Activated T-cell treated with anti-CD3 and anti-CD28 coated beads, Interleukin-2, amount 50 U/mL, for 72 hours (primary cell): Measurements from ENCODE around the gene SERINC5. TPM values are rescaled to one million over a fixed set of nuclear protein-coding genes. Genes with fewer than 3 reads are reported as not detected.
A peak's percentile ranks its signal among the peaks of the same experiment; 100 is the strongest.
"Not testable (repeated sequence)": the region's sequence is repeated elsewhere in the genome, so short reads cannot be mapped to it uniquely, and the experiment has no call there.

Experiments
- ATAC-seq, 2 donors: fragments of 150-1000 bp; cut with Tn5 transposase; replicated peaks in 1 of 2; 2 replicates each; pipeline ENCODE4 v1.10.0; 2021; ENCODE audit warnings: moderate library complexity in 2 of 2, mild to moderate bottlenecking in 1 of 2
- DNase-seq, 2 donors: peaks; one replicate each; pipeline ENCODE4 v3.0.0; 2021 to 2022; ENCODE audit warnings: mixed read lengths in 1 of 2
- H3K27ac Mint-ChIP-seq: one replicate; pipeline ENCODE4 v1.8.0; 2022; ENCODE audit warnings: mild to moderate bottlenecking, moderate library complexity, mixed read lengths
- H3K27me3 Mint-ChIP-seq: one replicate; pipeline ENCODE4 v1.8.0; 2022; ENCODE audit warnings: low read depth, mixed read lengths
- H3K36me3 Mint-ChIP-seq, 2 donors: one replicate each; pipeline ENCODE4 v1.8.0; 2022; ENCODE audit warnings: mixed read lengths in 2 of 2, mild to moderate bottlenecking in 1 of 2; ENCODE audit not compliant: insufficient read depth in 2 of 2
- H3K4me1 Mint-ChIP-seq: one replicate; pipeline ENCODE4 v1.8.0; 2022; ENCODE audit warnings: low read depth, mixed read lengths
- H3K4me3 Mint-ChIP-seq, 2 donors: one replicate each; pipeline ENCODE4 v1.8.0; 2022; ENCODE audit warnings: mild to moderate bottlenecking in 2 of 2, mixed read lengths in 2 of 2, moderate library complexity in 2 of 2
- H3K9me3 Mint-ChIP-seq, 2 donors: one replicate each; pipeline ENCODE4 v1.8.0; 2022; ENCODE audit warnings: mixed read lengths in 2 of 2
- total RNA-seq, 2 donors: library from RNA; stranded (reverse); gene quantifications; one replicate each; pipeline ENCODE4 v1.2.3, GENCODE V29; 2022

The SERINC5 gene
- total RNA-seq, 2 donors from 2014 or later, result 41.1 to 48.3 TPM

DNA sequence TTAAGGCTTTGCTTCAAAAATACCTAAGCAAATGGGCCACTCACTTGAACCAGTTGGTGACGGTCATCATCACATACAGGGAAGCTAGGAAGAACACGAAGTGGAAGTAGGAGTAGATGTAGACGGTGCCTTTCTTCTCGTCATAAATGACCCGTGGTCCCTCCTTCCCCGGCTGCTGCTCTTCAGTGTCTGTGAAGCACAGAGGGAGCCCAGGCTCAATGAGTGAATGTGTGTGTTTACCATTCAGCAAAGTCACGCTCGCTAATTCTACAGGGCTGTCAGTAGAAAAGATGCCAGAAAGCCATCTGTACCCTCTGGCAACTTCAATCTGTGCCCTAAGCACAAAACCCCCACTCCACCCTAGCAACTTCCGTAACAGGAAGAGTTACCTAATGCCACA is 109.8 kb downstream of the SERINC5 start:
- no peak overlapping the region for H3K27ac Mint-ChIP-seq
- no peaks in the 10 kb centered on the region for H3K27me3 Mint-ChIP-seq
- DNase-seq, result no peak
- H3K36me3 Mint-ChIP-seq, result peaks cover 20 to 26% of the 10 kb centered on the region in 2 donors
- H3K4me1 Mint-ChIP-seq, result peaks cover 48% of the 10 kb centered on the region
- H3K4me3 Mint-ChIP-seq, result no peak overlapping the region
- ATAC-seq, result no peak
- H3K9me3 Mint-ChIP-seq, result no peaks in the 10 kb centered on the region

DNA sequence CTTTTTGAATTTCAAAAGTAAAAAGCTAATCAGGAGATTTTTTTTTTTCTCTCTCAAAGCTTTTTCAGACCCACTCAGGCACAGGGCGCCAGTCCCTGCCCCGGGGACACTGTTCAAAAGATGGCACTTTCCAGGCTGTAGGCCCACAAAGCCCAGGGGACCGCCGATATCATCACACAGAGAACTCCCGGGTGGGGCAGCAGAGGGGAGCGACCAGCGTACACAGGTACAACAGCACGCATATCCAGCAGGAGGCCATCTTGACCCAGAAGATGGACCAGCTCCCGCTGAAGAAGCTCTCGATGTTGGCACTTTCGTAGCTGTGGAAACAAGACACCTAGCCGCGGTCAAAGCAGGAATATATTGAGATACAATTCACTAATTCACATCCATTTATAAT is 112.4 kb downstream of the SERINC5 start:
- Mint-ChIP-seq H3K27me3 (no peaks in the 10 kb centered on the region), H3K9me3 (no peaks in the 10 kb centered on the region), H3K27ac (no peak overlapping the region), H3K36me3 (peaks cover 15 to 21% of the 10 kb centered on the region in 2 donors), H3K4me1 (peaks cover 53% of the 10 kb centered on the region), H3K4me3 (no peak overlapping the region)
- ATAC-seq (no peak), DNase-seq (no peak)

DNA sequence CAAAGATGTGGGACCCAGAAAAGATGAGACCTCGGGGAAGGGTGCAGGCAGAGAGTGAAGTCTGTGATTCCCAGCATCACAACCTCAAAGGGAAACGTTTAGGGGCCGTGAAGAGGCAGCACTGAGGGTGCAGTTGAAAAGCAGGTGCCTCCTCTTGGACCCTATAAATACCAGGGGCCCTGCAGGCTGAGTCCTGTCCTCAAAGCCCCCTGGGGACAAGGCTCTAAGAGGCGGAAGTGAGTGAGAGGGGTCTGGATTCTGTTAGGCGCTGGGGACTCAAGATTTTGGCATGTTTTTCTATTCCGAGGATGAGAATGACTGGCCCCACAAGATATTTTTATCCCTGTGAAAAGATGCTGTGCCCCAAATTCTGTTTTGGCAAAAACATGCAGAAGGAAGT is 112.9 kb downstream of the SERINC5 start:
- H3K27ac Mint-ChIP-seq, result peak overlapping the region; percentile 95
- no peak for ATAC-seq
- DNase-seq, result no peak
- peaks cover 15 to 21% of the 10 kb centered on the region in 2 donors for H3K36me3 Mint-ChIP-seq
- H3K27me3 Mint-ChIP-seq, result no peaks in the 10 kb centered on the region
- H3K4me1 Mint-ChIP-seq, result peaks cover 53% of the 10 kb centered on the region
- no peaks in the 10 kb centered on the region for H3K9me3 Mint-ChIP-seq
- H3K4me3 Mint-ChIP-seq, result peak overlapping the region in 1 of 2 donors; percentile 67

GRCh38 chr5:80141681-80142080 is 114.2 kb downstream of the SERINC5 start:
- Mint-ChIP-seq H3K36me3 (peaks cover 13 to 18% of the 10 kb centered on the region in 2 donors), H3K4me1 (peaks cover 54% of the 10 kb centered on the region), H3K27ac (peak overlapping the region; percentile 95), H3K27me3 (no peaks in the 10 kb centered on the region), H3K4me3 (peak overlapping the region in 1 of 2 donors; percentile 67), H3K9me3 (no peaks in the 10 kb centered on the region)
- ATAC-seq, result no peak
- DNase-seq, result no peak

- Mint-ChIP-seq H3K36me3 (peaks cover 13 to 18% of the 10 kb centered on the region in 2 donors), H3K9me3 (no peaks in the 10 kb centered on the region), H3K27me3 (no peaks in the 10 kb centered on the region), H3K4me1 (peaks cover 59% of the 10 kb centered on the region), H3K27ac (peak overlapping the region; percentile 95), H3K4me3 (peak overlapping the region in 1 of 2 donors; percentile 67)
- no peak for ATAC-seq
- no peak for DNase-seq
Measured at GRCh38 chr5:80141147-80141671, 114.6 kb downstream of the SERINC5 start.

DNA sequence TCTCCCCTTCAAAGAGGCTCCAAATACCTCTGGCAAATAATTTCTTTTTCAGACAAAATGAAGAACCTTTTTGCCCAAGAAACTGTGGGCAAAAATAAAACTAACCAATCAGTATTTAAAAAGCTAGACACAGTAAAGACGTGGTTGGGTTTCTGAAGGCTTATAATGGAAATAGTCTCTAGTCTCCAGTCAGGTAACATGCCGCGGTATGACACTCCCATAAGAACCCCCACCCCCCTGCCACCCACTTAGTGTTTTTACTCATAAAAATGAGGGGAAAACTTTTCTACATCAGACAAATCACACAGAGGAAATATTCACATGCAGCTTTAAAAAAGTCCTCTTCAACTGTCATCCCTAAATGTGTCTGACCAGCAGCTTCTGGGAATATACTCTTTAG is 115.4 kb downstream of the SERINC5 start:
- Mint-ChIP-seq H3K27ac (peak overlapping the region; percentile 95), H3K27me3 (no peaks in the 10 kb centered on the region), H3K4me3 (peak overlapping the region; percentile 41 to 67), H3K4me1 (peaks cover 66% of the 10 kb centered on the region), H3K36me3 (peaks cover 11 to 16% of the 10 kb centered on the region in 2 donors), H3K9me3 (peaks cover 0 to under 1% of the 10 kb centered on the region in 2 donors)
- ATAC-seq, result peak; percentile 65 to 67
- DNase-seq, result peak; percentile 36 to 51

DNA sequence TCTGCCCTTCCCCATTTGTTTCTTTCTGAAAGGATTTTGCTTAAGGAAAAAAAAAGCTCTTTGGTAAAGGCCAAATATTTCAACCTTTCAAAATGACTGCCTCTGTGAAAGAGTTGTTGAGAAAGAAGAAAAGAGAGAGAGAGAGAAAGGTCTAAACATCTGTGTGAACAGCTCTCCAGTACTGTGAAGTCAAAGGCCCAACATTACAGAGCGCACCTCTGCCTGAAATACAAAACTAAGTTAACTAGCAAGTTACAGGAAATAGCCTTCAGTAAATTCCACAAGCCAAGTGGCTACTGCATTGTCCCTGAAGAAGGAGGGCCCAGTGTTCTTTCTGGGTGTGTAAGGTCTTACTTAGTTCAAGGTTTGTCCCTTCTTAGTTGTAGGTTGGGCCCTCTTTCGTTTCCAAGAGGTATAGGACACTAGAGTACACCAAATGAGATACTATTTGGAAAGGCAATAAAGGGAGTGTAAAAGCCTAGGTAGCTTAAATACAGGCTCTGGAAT is 116.3 kb downstream of the SERINC5 start:
- Mint-ChIP-seq H3K4me3 (peak overlapping the region; percentile 41 to 67), H3K4me1 (peaks cover 72% of the 10 kb centered on the region), H3K27ac (peak overlapping the region; percentile 95), H3K27me3 (no peaks in the 10 kb centered on the region), H3K36me3 (peaks cover 10 to 13% of the 10 kb centered on the region in 2 donors), H3K9me3 (peaks cover 0 to 2% of the 10 kb centered on the region in 2 donors)
- peak in 1 of 2 donors; percentile 18 for ATAC-seq
- DNase-seq, result no peak

DNA sequence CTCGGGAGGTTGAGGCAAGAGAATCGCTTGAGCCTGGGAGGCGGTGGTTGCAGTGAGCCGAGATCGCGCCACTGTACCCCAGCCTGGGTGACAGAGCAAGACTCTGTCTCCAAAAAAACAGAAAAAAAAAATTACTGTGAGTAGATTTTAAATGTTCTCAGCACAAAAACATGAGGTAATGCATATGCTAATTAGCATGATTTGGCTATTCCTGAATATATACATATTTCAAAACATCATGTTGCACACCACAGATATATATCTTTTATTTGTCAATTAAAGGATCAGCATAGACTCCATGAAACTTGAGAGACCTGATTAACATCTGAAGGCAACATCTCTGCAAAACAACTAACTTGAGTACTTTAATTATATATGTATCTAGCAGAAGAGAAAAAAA is 117.4 kb downstream of the SERINC5 start:
- Mint-ChIP-seq H3K36me3 (peaks cover 8 to 9% of the 10 kb centered on the region in 2 donors), H3K27me3 (no peaks in the 10 kb centered on the region), H3K4me3 (no peak overlapping the region), H3K27ac (peak overlapping the region; percentile 28), H3K4me1 (peaks cover 78% of the 10 kb centered on the region), H3K9me3 (peaks cover 0 to 2% of the 10 kb centered on the region in 2 donors)
- ATAC-seq (no peak), DNase-seq (no peak)

DNA sequence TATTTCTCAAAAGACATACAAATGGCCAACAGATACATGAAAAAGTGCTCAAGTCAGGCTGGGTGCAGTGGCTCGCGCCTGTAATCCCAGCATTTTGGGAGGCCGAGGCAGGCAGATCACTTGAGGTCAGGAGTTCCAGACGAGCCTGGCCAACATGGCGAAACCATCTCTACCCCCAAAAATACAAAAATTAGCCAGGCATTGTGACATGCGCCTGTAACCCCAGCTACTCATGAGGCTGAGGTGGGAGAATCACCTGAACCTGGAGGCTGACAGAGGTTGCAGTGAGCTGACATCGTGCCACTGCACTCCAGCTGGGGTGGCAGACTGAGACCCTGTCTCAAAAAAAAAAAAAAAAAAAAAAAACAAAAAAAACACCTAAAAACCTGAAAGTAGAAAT is 119.0 kb downstream of the SERINC5 start:
- Mint-ChIP-seq H3K4me3 (peak overlapping the region; percentile 67 to 92), H3K4me1 (peaks cover 76% of the 10 kb centered on the region), H3K27ac (peak overlapping the region; percentile 86)
- not testable (repeated sequence) for H3K9me3 Mint-ChIP-seq, H3K27me3 Mint-ChIP-seq, H3K36me3 Mint-ChIP-seq, DNase-seq
- ATAC-seq, result peak in 1 of 2 donors; percentile 4

GRCh38 chr5:80134876-80135275 is 121.0 kb downstream of the SERINC5 start:
- H3K4me1 Mint-ChIP-seq, result peaks cover 62% of the 10 kb centered on the region
- no peak for DNase-seq
- no peaks in the 10 kb centered on the region for H3K27me3 Mint-ChIP-seq
- peak overlapping the region; percentile 86 for H3K27ac Mint-ChIP-seq
- H3K9me3 Mint-ChIP-seq, result peaks cover 10 to 12% of the 10 kb centered on the region in 2 donors
- ATAC-seq, result no peak
- peak overlapping the region; percentile 67 to 92 for H3K4me3 Mint-ChIP-seq
- H3K36me3 Mint-ChIP-seq, result peaks cover 12 to 15% of the 10 kb centered on the region in 2 donors

DNA sequence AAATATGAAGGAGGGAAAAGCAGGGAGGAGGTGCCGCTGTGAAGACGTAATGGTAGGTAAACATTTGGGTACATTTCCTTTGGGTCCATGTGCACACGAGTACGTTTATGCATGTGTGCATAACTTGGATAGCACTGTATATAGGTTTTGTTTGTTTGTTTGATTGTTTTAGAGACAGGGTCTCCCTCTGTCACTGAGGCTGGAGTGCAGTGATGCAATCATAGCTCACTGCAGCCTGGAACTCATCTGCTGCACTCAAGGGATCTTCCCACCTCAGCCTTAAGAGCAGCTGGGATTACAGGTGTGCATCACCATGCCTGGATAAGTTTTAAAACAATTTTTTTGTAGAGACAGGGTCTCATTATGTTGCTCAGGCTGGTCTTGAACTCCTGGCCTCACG is 126.7 kb downstream of the SERINC5 start:
- DNase-seq (no peak), ATAC-seq (no peak)
- H3K4me3 Mint-ChIP-seq, result no peak overlapping the region
- H3K36me3 Mint-ChIP-seq, result peaks cover 13 to 20% of the 10 kb centered on the region in 2 donors
- peaks cover 10 to 12% of the 10 kb centered on the region in 2 donors for H3K9me3 Mint-ChIP-seq
- no peak overlapping the region for H3K27ac Mint-ChIP-seq
- peaks cover 53% of the 10 kb centered on the region for H3K4me1 Mint-ChIP-seq
- no peaks in the 10 kb centered on the region for H3K27me3 Mint-ChIP-seq

GRCh38 chr5:80128141-80128540 is 127.7 kb downstream of the SERINC5 start:
- ATAC-seq (no peak), DNase-seq (no peak)
- H3K4me3 Mint-ChIP-seq, result no peak overlapping the region
- no peaks in the 10 kb centered on the region for H3K27me3 Mint-ChIP-seq
- H3K36me3 Mint-ChIP-seq, result peaks cover 12 to 20% of the 10 kb centered on the region in 2 donors
- H3K4me1 Mint-ChIP-seq, result peaks cover 45% of the 10 kb centered on the region
- no peak overlapping the region for H3K27ac Mint-ChIP-seq
- peaks cover 10 to 12% of the 10 kb centered on the region in 2 donors for H3K9me3 Mint-ChIP-seq

DNA sequence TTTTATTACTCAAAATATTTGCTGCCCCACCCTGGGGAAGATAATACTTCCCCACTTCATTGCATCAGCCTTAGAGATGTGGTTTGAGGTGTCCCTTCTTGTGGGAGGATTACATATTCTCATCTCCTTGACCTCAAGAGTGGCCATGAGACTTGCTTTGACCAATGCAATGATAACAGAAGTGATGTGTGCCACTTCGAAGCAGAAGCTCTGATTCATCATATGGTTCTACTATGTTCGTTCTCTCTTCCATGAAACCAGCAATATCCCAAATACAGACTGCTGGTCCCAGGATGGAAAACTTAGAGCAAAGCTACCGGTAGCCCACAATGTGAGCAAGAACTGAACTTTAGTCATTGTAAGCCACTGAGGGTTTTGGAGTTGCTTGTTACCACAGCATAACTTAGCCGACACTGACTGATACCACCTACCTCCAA is 128.7 kb downstream of the SERINC5 start:
- no peaks in the 10 kb centered on the region for H3K27me3 Mint-ChIP-seq
- DNase-seq (peak in 1 of 2 donors; percentile 34), ATAC-seq (peak; percentile 4 to 29)
- H3K4me3 Mint-ChIP-seq, result peak overlapping the region in 1 of 2 donors; percentile 27
- H3K4me1 Mint-ChIP-seq, result peaks cover 43% of the 10 kb centered on the region
- H3K9me3 Mint-ChIP-seq, result peaks cover 10% of the 10 kb centered on the region in 2 donors
- peak overlapping the region; percentile 30 for H3K27ac Mint-ChIP-seq
- peaks cover 12 to 17% of the 10 kb centered on the region in 2 donors for H3K36me3 Mint-ChIP-seq
